Measurements from ENCODE around the gene DRC3.

The DRC3 gene

DNA sequence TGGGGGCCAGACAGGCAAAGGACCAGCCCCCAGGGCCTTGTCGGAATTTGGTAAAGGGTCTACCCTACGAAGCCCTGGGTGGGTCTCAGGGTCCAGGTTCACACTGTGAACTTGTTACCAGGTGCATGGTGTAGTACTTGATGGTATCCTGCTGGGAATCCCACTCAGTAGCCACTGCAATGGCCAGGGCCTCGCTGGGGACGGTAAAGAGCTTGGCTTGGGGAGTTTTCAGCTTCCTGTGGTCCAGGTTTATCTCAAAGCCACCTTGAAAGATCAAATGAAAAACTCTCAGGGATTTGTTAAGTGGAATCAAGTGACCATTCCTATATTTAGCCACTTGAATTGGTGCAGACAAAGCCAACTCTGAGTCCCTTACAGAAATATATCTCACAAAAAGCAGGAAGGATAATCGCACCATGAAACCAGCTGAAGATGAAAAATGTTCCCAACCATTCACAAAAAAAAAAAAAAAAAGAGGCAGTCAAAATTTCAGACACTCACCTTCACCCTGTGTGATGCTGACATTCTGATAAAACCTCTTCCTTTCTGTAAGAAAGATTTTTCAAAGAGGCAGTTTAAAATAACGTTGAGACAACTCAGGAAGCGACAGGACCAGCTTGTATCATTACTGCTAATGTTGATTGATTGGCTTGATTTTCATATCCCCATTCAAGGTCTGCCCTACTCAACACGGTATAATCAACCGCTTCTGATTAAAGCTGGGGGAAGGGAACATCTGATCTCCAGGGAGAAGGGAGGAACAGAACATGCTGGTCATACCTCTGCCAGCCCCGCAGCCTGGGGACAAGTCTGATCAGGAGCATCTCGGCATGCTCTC, 55.7 kb downstream of the DRC3 start:
- DNase-seq: no peak

DNA sequence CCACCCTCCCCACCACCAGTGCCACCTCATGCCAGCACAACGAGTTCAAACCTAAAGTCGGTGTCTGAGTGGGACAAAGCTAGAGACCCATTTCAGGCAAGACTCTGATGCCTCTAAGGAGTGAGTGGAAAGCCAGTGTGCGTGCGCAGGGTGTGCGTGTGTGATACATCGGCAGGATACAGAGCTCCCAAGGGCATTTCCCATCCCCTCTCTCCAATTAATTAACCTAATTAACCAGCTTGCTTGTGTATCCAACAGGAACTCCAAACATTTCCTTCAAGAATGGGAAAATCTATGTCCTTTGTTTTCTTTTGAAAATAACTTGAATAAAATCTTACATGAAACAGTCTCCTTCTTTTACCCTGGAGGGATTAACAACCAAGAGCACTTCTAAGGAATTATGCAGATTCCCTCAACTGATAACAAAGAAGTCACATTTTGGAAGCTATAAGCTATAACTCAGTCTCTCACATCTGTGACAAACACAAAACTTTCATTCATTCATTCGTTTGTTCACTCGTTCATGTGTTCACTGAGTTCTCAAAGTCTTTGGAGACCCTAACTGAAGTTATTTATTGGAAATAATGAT, 56.4 kb downstream of the DRC3 start:
- DNase-seq: no peak

DNA sequence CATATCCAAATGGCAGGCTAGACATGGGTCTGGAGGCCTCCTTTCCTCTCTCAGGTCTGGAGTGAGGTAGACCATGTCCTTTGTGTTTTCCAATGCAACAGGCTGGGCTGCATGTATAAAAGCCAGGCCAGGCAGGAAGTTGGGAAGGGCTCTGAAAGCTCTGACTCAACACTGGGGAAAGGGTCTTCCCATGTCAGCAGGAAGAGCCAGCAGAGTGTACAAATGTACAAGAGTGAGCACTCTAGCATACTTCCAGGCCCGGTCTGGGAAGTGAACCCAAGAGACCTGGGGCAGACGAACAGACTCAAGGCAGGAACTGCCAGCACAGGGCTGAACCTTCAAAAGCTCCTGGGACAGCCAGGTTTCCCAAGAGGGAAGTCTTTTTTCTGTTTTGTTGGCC, 59.3 kb downstream of the DRC3 start:
- DNase-seq: no peak

DNA sequence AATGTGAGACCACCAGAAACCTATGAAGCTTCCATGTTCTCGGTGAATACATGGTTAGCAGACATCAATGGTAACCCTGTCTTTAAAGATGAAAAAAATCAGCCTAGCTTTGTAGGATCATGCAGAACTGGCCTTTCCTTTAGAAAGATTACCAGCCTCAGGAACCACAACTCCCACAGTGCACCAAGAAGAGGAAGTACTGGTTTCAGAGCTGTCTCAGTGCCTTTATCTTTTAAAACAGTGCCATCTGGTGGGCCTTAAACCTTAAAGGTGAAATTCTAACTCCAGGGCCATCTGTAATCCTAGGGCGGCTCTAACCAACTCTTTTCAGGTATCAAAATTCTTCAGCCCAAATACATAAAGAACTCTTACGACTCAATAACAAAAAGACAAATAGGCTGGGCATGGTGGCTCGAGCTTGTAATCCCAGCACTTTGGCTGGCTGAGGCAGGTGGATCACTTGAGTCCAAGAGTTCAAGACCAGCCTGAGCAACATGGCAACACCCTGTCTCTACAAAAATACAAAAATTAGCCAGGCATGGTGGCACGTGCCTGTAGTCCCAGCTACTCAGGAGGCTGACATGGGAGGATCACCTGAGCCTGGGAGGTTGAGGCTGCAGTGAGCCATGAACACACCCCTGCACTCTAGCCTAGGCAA, 60.9 kb downstream of the DRC3 start:
- peak; percentile 87 for DNase-seq

DNA sequence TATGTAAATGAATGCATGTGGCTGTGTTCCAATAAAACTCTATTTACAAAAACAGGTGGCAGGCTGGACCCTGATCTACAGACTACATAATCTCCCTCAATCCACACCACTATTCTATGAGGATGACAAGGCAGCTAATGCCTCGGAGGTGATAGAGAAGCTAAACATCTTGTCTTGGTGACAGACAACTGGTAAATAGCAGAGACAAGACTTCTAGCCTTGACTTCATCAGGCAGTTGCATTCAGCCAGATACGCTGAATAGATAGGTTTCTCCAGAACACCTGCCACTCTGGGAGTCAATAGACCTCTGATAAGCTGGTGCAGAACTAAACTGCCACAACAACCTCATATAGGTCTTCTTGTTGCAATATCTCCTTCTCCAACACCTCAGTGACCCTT, 63.0 kb downstream of the DRC3 start:
- no peak for DNase-seq

DNA sequence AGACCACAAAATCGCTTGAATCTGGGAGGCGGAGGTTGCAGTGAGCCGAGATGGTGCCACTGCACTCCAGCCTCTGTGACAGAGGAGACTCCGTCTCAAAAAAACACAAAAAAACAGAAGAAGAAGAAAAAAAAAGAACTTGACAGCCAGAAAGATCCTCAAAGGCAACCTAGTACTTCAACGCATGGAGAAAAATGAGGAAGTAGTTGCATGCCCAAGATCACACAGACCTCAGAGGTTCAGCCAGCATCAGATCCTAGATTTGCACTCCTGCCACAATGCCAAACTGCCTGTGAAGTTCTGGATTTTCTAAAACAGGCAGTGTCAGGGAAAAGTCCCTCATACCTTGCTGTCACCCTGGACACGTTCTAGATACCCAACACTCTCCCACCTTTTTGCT, 64.8 kb downstream of the DRC3 start:
- no peak for DNase-seq

DNA sequence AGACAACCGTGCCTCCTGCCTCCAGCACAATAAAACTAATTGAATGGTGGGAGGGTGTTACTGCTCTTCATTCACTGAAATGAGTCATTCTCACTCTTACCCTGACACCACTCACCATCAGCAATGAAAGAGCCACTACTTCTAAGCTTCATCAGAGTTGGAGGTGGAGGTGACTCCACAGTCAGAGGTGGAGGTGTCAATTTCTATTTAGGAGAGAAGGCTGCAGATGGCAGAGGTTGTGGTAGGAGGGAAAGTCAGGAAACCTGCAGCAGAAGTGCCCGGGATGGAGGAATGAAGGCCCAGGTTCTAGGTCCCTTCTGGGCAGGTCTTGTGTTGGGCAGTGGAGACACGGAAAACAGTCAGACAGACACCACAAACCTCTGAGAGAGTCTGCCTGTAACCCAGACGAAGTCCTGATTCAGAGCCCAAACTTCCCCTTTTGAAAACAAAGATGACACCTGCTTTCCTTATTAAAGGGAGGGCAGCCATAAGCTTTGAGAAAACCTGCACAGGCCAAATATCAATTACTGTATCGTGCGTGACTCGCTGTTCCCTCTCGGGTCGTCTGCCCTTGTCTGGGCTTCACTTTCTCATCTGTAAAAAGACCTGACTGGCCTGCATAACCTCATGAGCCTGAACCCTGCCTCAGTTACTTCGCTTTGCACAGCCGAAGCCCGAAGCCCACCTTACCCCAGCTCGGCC, 65.6 kb downstream of the DRC3 start:
- DNase-seq: no peak

DNA sequence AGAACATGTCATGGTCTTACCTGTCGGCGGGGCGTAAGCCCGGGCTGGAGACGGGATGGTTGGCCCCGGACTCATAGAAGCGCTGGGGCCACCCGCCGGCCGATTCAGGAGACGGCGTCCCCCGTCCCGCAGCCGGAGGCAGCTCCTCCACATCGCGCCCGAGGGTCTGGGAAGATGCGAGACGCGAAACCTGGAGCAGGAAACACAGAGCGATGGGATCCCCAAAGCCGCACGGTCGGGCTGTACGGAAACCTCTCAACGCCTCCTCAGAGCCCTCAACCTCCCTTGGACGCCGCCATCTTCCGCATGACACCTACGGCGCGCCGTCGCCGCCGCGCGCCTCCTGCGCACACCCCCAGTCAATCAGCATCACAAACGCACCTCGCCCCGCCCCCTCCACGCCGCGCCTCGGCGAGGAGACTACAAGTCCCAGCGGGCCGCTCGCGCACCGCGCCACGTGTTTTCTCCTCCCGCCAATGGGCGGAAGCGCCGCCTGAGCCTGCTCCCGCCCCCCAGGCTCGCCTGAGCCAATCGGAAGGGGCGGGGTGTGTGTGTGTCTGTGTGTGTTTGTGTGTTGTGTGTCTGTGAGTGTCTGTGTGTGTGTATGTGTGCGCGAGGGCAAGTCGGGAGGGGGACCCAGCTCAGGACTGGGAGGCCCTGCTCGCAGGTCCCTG, 66.3 kb downstream of the DRC3 start, which contains the start of the genes ATPAF2 and GID4:
Gene ATPAF2 (minus strand): TSS at position 308 of the 674 bp plus-strand sequence. CDS start 155 bp downstream, at position 153.
Gene GID4 (plus strand): TSS at position 548 of the 674 bp plus-strand sequence. CDS start 57 bp downstream, at position 605.
- DNase-seq: peak; percentile 100

DNA sequence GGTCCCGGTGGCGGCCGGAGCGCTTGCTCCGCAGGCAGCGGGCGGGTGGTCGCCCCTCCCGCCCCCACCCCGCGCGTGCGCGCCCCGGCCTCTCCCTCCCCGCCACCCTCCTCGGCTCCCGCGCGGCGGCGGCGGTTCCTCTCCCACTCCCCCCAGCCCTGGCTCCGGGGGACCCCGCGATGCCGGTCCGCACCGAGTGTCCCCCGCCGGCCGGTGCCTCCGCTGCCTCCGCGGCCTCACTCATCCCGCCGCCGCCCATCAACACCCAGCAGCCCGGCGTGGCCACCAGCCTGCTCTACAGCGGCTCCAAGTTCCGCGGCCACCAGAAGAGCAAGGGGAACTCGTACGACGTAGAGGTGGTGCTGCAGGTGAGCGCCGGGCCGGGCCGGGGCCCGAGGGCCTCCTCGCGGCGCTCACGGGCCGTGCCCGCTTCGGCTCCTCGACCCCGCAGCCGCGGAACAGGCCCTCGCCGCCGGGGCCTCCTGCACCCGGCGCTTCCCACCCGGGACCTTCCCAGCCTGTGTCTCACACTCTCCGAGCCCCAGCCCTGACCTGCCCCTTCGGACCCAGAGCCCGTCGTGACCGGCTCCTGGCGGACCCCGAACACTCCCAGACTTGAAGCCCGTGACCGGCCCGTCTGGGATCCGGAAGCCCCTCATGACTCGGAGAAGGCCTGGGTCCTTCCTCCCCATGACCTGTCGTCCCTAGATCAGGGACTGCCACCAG, 67.0 kb downstream of the DRC3 start:
- peak; percentile 33 for DNase-seq

DNA sequence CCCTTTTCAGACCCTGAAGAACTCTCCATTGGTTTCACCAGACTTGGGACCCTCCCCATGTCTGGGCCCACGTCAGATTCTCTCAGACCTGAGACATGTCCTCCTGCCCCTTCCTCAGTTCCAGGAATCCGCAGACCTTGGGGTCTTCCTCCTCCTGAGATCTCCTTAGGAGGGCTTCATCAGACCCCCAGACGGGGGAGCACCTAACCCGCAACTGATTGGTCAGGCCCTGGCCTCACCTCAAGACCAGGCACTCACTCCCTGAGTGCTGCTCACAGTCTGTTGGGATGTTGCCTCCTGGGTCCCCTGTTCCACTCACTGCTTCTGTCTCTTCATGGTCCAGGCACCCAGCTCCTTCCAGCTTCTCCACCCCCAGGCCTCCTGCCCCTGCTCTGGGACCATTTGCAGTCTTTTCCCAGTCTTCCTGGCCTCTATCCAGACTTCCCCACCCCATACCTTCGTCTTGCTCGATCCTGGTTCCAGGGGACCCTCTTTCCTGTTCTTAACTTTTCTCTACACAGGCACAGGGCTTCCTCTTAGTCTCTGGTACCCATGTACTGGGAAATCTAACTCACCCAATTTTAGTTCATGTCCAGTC, 67.7 kb downstream of the DRC3 start:
- no peak for DNase-seq

DNA sequence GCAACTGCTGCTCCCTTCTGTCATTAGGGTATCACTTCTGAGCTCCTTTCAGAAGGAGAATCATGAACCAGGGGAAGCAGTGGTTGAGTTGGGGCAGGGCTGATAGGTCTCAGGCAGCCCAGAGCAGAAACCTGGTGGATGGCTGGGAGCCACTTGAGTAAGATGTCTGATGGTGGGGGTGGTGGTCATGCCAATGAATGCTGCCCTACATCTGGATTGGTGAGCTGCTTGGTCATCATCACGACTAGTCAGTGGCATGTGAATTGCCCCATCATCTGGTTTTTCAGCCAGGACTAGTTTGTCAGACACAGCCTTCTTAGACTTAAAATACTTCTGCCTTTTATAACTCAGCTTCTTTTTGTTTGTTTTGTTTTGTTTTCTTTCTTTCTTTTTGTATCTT, 69.1 kb downstream of the DRC3 start:
- DNase-seq: no peak

DNA sequence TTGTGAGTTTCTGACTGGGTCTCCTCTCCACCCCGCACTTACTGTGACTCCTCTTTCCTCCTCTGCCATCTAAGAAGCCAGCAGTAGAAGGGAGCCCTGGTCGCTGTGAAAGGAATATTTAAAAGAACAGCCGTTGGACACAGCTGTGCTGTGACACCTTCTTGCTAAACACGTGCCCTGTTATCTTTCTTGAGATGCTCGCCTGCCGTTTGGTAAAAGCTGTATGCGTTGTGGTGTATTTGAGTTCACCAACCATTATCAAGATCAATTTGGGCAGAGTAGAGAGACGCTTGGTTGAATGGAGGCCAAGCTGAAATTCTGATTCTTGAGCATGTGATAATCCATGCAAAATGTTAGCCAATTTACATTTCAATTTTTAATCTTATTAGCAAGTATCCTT, 70.3 kb downstream of the DRC3 start:
- no peak for DNase-seq

DNA sequence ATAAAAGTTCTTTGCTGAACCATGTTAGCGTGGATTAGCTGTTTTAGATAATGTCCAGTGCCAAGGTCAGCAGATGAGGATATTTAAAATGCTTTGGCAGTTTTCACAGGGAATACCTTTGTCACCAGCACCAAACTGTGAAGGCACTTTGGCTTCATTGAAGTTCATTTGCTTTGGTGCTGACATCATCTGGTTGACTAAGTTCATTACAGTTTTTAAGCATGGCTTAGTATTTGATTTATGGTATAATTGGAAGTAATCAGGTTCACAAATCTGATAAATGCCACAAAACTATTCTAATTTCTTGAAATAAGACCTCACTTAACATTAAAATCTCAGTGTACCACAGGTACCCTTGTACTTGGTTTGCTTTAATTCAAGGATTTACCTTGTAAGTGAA, 70.8 kb downstream of the DRC3 start:
- no peak for DNase-seq

DNA sequence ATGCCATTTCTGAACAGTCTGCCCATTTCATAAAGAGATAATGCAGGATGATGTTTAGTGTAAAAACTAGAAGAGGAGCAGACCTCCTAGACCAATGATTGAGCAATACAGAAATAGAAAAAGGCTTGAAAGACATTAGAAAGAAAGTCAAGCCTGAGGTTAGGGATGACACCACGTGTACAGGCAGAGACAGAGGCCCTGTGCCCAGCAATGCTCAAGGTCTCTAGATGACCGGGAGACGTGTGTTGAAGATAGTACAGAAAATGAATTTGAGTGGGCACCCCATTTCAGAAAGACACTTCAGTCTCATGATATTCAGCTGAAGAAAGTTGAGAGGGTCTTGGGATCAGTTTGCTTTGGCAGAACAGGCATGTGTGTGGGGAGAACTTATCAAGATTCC, 71.9 kb downstream of the DRC3 start:
- DNase-seq: no peak

DNA sequence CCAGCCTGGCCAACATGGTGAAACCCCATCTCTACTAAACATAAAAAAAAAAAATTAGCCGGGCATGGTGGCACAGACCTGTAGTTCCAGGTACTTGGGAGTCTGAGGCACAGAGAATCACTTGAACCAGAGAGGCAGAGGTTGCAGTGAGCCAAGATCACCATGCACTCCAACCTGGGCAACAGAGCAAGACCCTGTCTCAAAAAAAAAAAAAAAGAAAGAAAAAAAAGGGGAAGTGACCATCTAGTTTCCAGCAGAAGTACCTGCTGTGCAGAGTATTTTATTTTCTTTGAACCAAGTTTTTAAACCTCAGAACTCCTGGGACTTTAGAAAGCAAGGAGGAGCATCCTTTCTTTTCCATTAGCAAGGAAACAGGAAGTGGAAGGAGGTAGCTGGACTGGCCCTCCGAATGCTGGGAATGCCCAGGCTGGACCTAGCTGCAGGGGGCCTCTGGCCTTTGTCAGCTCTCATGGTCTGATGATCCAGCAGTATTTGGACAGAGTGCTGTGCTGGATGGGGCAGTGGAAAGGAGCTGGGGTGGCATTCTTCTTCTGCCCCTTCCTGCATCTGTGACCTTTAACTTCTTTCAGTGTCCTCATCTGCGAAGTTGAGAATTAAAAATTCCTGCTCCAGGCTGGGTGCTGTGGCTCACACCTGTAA, 73.2 kb downstream of the DRC3 start:
- DNase-seq: no peak

DNA sequence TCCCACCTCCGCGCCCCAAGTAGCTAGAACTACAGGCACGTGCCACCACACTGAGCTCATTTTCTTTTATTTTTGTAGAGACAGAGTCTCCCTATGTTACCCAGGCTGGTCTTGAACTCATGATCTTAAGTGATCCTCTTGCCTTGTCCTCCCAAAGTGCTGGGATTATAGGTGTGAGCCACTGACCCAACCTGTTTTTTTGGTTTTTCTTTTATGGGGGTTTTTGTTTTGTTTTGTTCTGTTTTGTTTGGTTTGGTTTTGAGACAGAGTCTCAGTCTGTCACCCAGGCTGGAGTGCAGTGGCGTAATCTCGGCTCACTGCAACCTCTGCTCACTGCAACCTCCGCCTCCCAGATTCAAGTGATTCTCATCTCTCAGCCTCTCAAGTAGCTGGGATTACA, 82.9 kb downstream of the DRC3 start:
- no peak for DNase-seq

DNA sequence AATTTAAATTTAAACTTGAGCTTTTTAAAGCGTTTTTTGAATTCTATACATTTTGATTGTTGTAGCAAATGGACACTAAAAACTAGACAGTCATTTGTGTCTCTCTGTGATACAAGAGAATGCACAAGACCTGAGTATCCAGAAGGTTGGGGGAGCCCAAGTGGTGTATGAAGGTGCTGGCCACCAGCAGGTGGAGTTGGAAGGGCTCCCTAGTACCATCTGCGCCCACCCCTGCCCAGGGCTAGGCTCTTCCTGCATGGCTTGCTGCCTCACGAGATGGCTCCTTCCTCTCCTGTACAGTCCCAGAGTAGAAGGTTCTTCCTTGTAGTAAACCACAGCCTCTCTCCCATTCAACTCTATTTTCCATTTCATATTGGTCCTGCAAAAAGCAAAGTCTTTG, 83.6 kb downstream of the DRC3 start:
- DNase-seq: no peak

DNA sequence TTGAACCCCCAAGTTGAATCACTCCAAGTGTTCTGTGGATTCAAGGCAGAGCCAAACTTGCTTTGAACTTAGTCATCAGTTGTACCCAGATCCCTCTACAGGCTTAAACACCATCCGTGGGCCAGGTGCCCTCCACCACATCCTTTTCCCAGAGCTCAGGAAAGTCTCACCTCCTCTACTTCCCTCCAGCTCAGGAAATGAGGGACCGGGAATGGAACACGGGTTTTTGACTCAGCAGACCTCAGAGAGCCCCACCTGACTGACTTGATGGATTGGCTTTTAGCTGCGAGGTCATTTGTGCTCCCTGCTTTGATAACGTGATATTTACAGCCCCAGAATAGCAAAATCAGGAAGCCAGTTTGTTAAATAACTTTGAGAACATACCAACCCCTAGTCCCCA, 86.6 kb downstream of the DRC3 start:
- DNase-seq: no peak

DNA sequence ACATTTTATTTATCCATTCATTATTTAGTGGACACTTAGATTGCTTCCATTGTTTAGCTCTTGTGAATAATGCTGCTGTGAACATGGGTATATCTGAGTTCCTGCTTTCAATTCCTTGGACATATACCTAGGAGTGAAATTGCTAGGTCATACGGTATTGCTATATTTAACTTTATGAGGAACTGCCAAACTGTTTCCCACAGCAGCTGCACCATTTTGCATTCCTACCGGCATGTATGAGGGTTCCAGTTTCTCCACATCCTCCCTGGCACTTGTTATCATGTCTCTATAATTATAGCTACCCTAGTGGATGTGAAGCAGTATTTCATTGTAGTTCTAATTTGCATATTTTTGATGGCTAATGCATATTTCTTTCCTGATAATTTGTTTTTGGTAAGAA, 91.4 kb downstream of the DRC3 start:
- DNase-seq: no peak

DNA sequence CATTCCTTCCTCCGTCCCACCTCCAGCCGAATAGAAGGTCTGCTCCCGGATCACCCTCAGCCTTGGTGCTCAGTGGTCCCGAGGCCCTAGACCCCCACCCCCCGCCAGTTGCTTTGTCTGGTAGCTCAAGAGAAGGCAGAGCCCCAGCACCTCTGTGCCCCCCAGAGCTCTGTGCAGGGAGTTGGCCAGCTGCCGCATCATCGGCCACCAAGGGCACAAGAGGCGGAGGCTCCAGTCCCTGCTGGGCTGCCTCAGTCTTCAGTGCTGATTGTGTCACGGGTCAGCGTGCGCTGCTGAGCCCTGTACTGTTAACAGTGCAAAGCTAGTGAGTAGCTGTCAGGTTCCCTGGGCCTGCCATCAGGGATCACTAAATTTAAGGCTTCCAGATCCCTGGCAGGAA, 92.9 kb downstream of the DRC3 start:
- DNase-seq: no peak
